ENCODE results near the gene ESX1. TPM values are rescaled to one million over a fixed set of nuclear protein-coding genes. Genes with fewer than 3 reads are reported as not detected.

ESX1 gene
- not detected in 2 replicates for total RNA-seq

DNA sequence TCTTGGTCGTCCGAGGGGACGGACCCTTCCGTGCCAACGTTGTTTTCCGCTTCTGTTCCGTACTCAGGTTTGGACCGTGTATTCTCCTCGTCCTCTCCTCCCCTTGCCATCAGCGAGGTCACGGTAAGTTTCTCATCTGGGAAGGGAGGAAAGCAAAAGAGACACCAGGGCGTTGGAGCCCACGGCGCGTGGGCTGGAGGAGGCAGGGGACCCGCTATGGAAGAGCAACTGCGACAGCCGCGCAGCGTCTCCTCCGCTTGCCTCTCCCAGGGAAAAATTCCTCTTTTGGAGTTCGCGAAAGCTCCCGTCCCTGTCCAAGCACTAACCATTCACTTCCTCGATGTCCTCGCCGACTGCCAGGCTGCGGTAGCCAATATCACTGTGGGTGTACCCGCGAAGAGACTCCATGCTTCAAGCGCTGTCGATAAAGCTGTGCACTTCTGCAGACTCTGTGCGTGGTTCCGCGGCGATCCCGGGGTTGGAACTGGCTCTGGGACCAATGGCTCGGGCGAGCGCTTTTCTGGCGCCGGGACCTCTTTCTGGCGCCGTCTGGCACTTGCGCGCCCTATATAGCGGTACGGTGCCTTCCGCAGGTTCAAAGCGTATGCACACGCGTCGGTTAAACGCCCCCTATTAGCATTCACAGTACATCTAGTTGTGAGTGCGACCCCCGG, at the start of gene ESX1:
Gene ESX1 (minus strand): TSS at position 492 of the 674 bp plus-strand sequence. CDS start 84 bp downstream, at position 408.

Other genes starting within 250 kb of the ESX1 start
- not detected in 2 replicates for gene H2BW1, start 241.2 kb downstream of the ESX1 start, total RNA-seq
- under 0.01 TPM in 1 of 2 replicates, not detected in the other for gene H2BW2, start 215.0 kb downstream of the ESX1 start, total RNA-seq
- 2.5 and 3.8 TPM in 2 replicates for gene TMSB15C, start 178.7 kb downstream of the ESX1 start, total RNA-seq
- 0.33 TPM in 1 of 2 replicates, not detected in the other for gene ZCCHC18, start 142.4 kb downstream of the ESX1 start, total RNA-seq
- 12.7 and 17.0 TPM in 2 replicates for gene SLC25A53, start 97.9 kb downstream of the ESX1 start, total RNA-seq
- 13.7 and 16.7 TPM in 2 replicates for gene FAM199X, start 88.5 kb downstream of the ESX1 start, total RNA-seq

All from smooth muscle cell of trachea (primary cell).